Suprapubic skin (tissue), 4 donors: Measurements from ENCODE around the gene DHX40.

Experiments used
- CTCF ChIP-seq, 2 donors: fragments of 200-600 bp in 1 of 2; fragments of 450-650 bp in 1 of 2; sonication (generic) in 1 of 2; IDR thresholded peaks; one replicate each; pipeline ENCODE4 v1.5.1; 2016 to 2019; ENCODE audit warnings: antibody characterized with exemption in 2 of 2, mild to moderate bottlenecking in 1 of 2, moderate library complexity in 1 of 2
- POLR2A ChIP-seq, 2 donors: fragments of 450-650 bp; IDR thresholded peaks; one replicate each; pipeline ENCODE4 v1.6.1; 2017; ENCODE audit warnings: antibody characterized with exemption in 2 of 2, mild to moderate bottlenecking in 2 of 2, moderate library complexity in 2 of 2
- POLR2AphosphoS5 ChIP-seq, 3 donors: sonication (generic); formaldehyde crosslinking; IDR thresholded peaks; one replicate each; pipeline ENCODE4 v1.6.1; 2017; ENCODE audit warnings: antibody characterized with exemption in 3 of 3

- TF ChIP-seq CTCF (IDR thresholded peaks at IDR 0.05), result no peak
- no peak for TF ChIP-seq POLR2AphosphoS5 (IDR thresholded peaks at IDR 0.05)
- no peak for TF ChIP-seq POLR2A (IDR thresholded peaks at IDR 0.05)
These were observed 85.2 kb downstream of the DHX40 start for GRCh38 chr17:59650642-59651041.
